ENCODE results near the gene INO80. TPM values are rescaled to one million over a fixed set of nuclear protein-coding genes. Genes with fewer than 3 reads are reported as not detected.
"Not testable (repeated sequence)": the region's sequence is repeated elsewhere in the genome, so short reads cannot be mapped to it uniquely, and the experiment has no call there.

The INO80 gene
- total and polyA plus RNA-seq, 12 donors, result 4.8 to 14.8 (median 11.7) TPM

DNA sequence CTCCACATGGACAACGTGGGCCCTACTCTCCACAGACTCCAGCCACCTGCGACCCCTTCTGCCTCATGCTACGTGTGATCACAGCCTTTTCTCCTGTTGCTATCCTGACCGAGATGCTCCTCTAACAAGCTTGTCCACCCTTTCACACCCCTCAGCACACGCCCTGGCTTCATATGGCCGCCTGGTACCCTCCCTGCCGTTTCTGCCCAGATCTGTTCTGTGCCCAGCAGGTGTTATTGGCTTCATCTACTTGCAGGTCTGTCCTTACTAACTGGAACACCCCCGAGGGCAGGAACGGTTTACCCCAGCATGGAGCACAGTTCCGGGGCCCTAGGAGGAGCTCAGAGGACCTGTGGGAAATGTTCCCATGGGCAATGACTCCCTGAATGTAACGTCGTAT lies 152.9 kb downstream of the INO80 start:
- ATAC-seq (no peak), DNase-seq (no peak)
- Histone ChIP-seq H3K27me3 (no peaks in the 10 kb centered on the region), H3K4me3 (no peak overlapping the region), H3K9me3 (no peaks in the 10 kb centered on the region), H3K4me1 (peaks cover 0 to 20% (median 8%) of the 10 kb centered on the region in 9 donors), H3K27ac (no peak overlapping the region), H3K36me3 (no peaks in the 10 kb centered on the region)
- WGBS, 2 donors, result 90 to 93% methylated on average over 12 of the region's 12 CpGs
- TF ChIP-seq, protein P1, sequence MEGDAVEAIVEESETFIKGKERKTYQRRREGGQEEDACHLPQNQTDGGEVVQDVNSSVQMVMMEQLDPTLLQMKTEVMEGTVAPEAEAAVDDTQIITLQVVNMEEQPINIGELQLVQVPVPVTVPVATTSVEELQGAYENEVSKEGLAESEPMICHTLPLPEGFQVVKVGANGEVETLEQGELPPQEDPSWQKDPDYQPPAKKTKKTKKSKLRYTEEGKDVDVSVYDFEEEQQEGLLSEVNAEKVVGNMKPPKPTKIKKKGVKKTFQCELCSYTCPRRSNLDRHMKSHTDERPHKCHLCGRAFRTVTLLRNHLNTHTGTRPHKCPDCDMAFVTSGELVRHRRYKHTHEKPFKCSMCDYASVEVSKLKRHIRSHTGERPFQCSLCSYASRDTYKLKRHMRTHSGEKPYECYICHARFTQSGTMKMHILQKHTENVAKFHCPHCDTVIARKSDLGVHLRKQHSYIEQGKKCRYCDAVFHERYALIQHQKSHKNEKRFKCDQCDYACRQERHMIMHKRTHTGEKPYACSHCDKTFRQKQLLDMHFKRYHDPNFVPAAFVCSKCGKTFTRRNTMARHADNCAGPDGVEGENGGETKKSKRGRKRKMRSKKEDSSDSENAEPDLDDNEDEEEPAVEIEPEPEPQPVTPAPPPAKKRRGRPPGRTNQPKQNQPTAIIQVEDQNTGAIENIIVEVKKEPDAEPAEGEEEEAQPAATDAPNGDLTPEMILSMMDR (IDR thresholded peaks at IDR 0.05), result no peak
- intact Hi-C loops (cut with DNase I), result no loop called here

DNA sequence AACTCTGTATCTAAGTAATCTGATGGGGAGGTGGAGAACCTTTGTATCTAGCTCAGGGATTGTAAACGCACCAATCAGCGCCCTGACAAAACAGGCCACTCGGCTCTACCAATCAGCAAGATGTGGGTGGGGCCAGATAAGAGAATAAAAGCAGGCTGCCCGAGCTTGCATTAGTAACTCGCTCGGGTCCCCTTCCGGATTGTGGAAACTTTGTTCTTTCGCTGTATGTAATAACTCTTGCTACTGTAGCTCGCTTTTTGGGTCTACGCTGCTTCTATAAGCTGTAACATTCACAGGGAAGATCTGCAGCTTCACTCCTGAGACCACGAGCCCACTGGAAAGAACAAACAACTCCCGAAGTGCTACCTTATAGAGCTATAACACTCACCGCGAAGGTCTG lies 153.8 kb downstream of the INO80 start:
- DNase-seq; ATAC-seq; H3K27ac ChIP-seq; H3K4me3 ChIP-seq; H3K9me3 ChIP-seq; H3K27me3 ChIP-seq; intact Hi-C loops (cut with DNase I); H3K36me3 ChIP-seq: not testable (repeated sequence)
- peaks cover 0 to 29% (median 8%) of the 10 kb centered on the region in 9 donors for H3K4me1 ChIP-seq
- WGBS, 2 donors, result 96 to 97% methylated on average over 14 of the region's 14 CpGs

DNA sequence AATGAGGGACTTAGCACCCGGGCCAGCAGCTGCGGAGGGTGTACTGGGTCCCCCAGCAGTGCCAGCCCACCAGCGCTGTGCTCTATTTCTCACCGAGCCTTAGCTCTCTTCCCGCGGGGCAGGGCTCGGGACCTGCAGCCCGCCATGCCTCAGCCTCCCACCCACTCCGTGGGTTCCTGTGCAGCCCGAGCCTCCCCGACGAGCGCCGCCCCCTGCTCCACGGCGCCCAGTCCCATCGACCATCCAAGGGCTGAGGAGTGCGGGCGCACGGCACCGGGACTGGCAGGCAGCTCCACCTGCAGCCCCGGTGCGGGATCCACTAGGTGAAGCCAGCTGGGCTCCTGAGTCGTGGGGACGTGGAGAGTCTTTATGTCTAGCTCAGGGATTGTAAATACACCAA lies 154.3 kb downstream of the INO80 start:
- H3K36me3 ChIP-seq; H3K27ac ChIP-seq; H3K9me3 ChIP-seq; H3K4me3 ChIP-seq; H3K27me3 ChIP-seq; ATAC-seq; DNase-seq; intact Hi-C loops (cut with DNase I): not testable (repeated sequence)
- WGBS, 2 donors, result 94 to 97% methylated on average over 24 to 25 of the region's 25 CpGs
- H3K4me1 ChIP-seq, result peaks cover 0 to 35% (median 12%) of the 10 kb centered on the region in 9 donors

DNA sequence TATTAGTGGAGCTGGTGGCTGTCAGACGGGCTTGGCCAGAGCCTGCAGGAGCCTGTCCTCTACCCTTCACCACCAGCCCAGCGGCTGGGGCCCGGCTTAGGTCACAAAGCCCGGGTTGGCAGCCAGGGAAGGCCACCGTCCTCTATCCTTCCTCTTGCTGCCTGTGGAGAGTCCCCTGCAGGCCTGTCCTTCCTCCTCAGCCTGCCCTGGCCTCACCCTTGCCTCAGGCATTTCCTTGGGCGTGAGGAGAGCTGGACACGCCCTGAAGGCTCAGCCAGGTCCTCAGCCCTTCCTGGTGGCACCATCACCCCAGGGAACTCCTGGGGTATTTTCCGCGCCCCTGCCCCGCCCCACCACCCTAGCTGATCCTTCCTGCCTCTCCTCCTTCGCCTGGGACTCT lies 155.2 kb downstream of the INO80 start:
- no peak overlapping the region for H3K27ac ChIP-seq
- H3K9me3 ChIP-seq, result no peaks in the 10 kb centered on the region
- no peaks in the 10 kb centered on the region for H3K36me3 ChIP-seq
- 78 to 81% methylated on average over 11 of the region's 11 CpGs for WGBS, 2 donors
- H3K27me3 ChIP-seq, result no peaks in the 10 kb centered on the region
- no peak overlapping the region for H3K4me3 ChIP-seq
- TF ChIP-seq, protein P1 (IDR thresholded peaks at IDR 0.05), result no peak
- intact Hi-C loops (cut with DNase I), result no loop called here
- no peak for DNase-seq
- ATAC-seq, result no peak
- H3K4me1 ChIP-seq, result peaks cover 1 to 35% (median 11%) of the 10 kb centered on the region in 9 donors

DNA sequence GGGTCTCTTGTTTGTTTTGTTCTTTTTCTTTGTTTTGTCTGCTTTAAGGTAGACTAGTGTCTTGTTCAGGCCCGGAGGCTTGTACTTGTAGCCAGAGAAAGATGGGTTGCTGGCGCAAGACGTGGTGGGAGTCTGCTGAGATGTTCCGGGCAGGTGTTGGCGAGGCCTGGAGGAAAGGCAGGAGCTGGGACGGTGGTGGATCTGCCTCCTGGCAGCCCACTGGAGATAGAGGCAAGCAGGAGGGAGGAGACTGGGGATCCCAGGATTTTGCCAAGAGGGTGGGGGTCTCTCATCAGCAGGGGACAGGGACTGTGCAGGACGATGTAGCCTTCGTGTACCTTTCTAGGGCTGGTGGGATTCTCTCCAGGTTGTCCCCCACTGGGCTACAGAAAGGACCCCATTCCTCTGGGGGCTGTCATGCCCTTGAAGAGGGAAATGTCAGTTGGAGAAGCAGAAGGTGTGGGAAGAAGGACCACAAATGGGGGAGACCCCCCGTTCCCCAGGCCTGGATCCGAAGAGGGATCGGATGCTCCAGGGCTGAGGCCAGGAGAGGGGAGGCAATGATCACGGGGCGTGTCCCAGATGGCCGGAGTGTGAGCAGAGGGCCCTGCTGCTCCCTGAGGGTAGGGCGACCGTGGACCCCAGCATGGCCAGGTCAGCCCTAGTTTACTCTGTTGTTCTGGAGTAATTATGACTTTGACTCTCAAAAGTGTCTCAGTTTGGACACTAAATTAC lies 155.8 kb downstream of the INO80 start:
- 93 to 94% methylated on average over 16 of the region's 16 CpGs for WGBS, 2 donors
- Histone ChIP-seq H3K27ac (no peak overlapping the region), H3K4me3 (no peak overlapping the region), H3K36me3 (no peaks in the 10 kb centered on the region), H3K27me3 (no peaks in the 10 kb centered on the region), H3K9me3 (no peaks in the 10 kb centered on the region), H3K4me1 (peaks cover 0 to 37% (median 15%) of the 10 kb centered on the region in 9 donors)
- no peak for ATAC-seq
- DNase-seq, result no peak
- TF ChIP-seq, protein P1 (IDR thresholded peaks at IDR 0.05), result no peak
- intact Hi-C loops (cut with DNase I), result no loop called here
